A549 treated with RU486 at 1 μM for 4 hours (cell line): ENCODE results near the gene C19orf73. TPM values are rescaled to one million over a fixed set of nuclear protein-coding genes. Genes with fewer than 3 reads are reported as not detected.

Source experiments
- total RNA-seq: library from RNA; stranded (reverse); fragments of 200-300 nt; extraction: Qiagen RNA extraction; gene quantifications from 5 replicates; pipeline ENCODE4 v1.2.3, GENCODE V29; 2022; ENCODE audit warnings: low read depth

The C19orf73 gene
- total RNA-seq: 0.93 to 3.1 TPM (median 2.2 TPM) in 5 replicates

GRCh38 chr19:49118565-49119410 is at the start of gene C19orf73:
C19orf73 (minus strand) TSS chr19:49119143; CDS start chr19:49119022, 121 bp downstream.

GRCh38 chr19:49157445-49158224 is 38.7 kb upstream of the C19orf73 start, which contains the start of gene TRPM4:
TRPM4 (plus strand) TSS chr19:49157792; CDS start chr19:49157867, 75 bp downstream.

GRCh38 chr19:49155005-49155819 is 36.3 kb upstream of the C19orf73 start, which contains the start of gene HRC:
HRC (minus strand) TSS chr19:49155396; CDS start chr19:49155237, 159 bp downstream.

GRCh38 chr19:49119411-49120324 is 725 bp upstream of the C19orf73 start, which contains the start of gene PPFIA3:
PPFIA3 (plus strand) TSS chr19:49119544; CDS start chr19:49127874, 8,330 bp downstream.

GRCh38 chr19:49113762-49114629 is 4.9 kb downstream of the C19orf73 start, which contains the start of gene LIN7B:
LIN7B (plus strand) TSS chr19:49114370; CDS start chr19:49114405, 35 bp downstream.

GRCh38 chr19:49085020-49085867 is 33.7 kb downstream of the C19orf73 start, which contains the start of gene SNRNP70:
SNRNP70 (plus strand) TSS chr19:49085451; CDS start chr19:49086415, 964 bp downstream.

Other genes with a start within 250 kb of the C19orf73 start
- gene PPP1R15A, start 246.7 kb downstream of the C19orf73 start, total RNA-seq: 98.8 to 159 TPM (median 116 TPM) in 5 replicates
- gene TULP2, start 220.4 kb downstream of the C19orf73 start, total RNA-seq: not detected in 5 replicates
- gene NUCB1, start 218.8 kb downstream of the C19orf73 start, total RNA-seq: 180 to 229 TPM (median 200 TPM) in 5 replicates
- gene DHDH, start 185.4 kb downstream of the C19orf73 start, total RNA-seq: 1.1 to 2.1 TPM (median 1.5 TPM) in 5 replicates
- 272 to 404 TPM (median 350 TPM) in 5 replicates for gene BAX, start 164.3 kb downstream of the C19orf73 start, total RNA-seq
- gene FTL, start 153.8 kb downstream of the C19orf73 start, total RNA-seq: 18,656 to 25,483 TPM (median 19,849 TPM) in 5 replicates
- gene GYS1, start 125.8 kb downstream of the C19orf73 start, total RNA-seq: 16.4 to 21.4 TPM (median 17.5 TPM) in 5 replicates
- gene RUVBL2, start 125.3 kb downstream of the C19orf73 start, total RNA-seq: 230 to 241 TPM (median 232 TPM) in 5 replicates
- gene LHB, start 102.1 kb downstream of the C19orf73 start, total RNA-seq: not detected in 5 replicates
- gene CGB3, start 94.8 kb downstream of the C19orf73 start, total RNA-seq: 0.38 TPM in 1 of 5 replicates, not detected in the others
- gene CGB2, start 87.3 kb downstream of the C19orf73 start, total RNA-seq: 0.54 to 0.67 TPM in 2 of 5 replicates, not detected in the others
- not detected in 5 replicates for gene CGB1, start 82.2 kb downstream of the C19orf73 start, total RNA-seq
- 0.90 to 1.4 TPM (median 1.1 TPM) in 5 replicates for gene CGB5, start 75.3 kb downstream of the C19orf73 start, total RNA-seq
- 3.3 to 5.1 TPM (median 4.0 TPM) in 5 replicates for gene CGB8, start 70.0 kb downstream of the C19orf73 start, total RNA-seq
- gene CGB7, start 61.4 kb downstream of the C19orf73 start, total RNA-seq: 0.16 to 0.82 TPM (median 0.61 TPM) in 5 replicates
- gene NTF4, start 54.3 kb downstream of the C19orf73 start, total RNA-seq: 0.17 to 0.65 TPM (median 0.29 TPM) in 5 replicates
- not detected in 5 replicates for gene KCNA7, start 46.4 kb downstream of the C19orf73 start, total RNA-seq
- gene SNRNP70, start 33.7 kb downstream of the C19orf73 start, total RNA-seq: 293 to 368 TPM (median 338 TPM) in 5 replicates
- gene LIN7B, start 4.8 kb downstream of the C19orf73 start, total RNA-seq: 3.7 to 7.7 TPM (median 5.3 TPM) in 5 replicates
- gene PPFIA3, start 401 bp upstream of the C19orf73 start, total RNA-seq: 5.5 to 8.9 TPM (median 7.7 TPM) in 5 replicates
- not detected in 5 replicates for gene HRC, start 36.3 kb upstream of the C19orf73 start, total RNA-seq
- gene TRPM4, start 38.6 kb upstream of the C19orf73 start, total RNA-seq: 6.4 to 10.4 TPM (median 9.5 TPM) in 5 replicates
- gene SLC6A16, start 206.0 kb upstream of the C19orf73 start, total RNA-seq: 0.90 to 1.8 TPM (median 1.3 TPM) in 5 replicates
- gene CD37, start 216.3 kb upstream of the C19orf73 start, total RNA-seq: not detected in 5 replicates
- 13.9 to 21.0 TPM (median 17.2 TPM) in 5 replicates for gene TEAD2, start 243.3 kb upstream of the C19orf73 start, total RNA-seq
- 0.37 to 1.0 TPM (median 0.48 TPM) in 5 replicates for gene DKKL1, start 244.7 kb upstream of the C19orf73 start, total RNA-seq